HFF-Myc (cell line): ENCODE measurements around the gene SLC15A5.

ENCODE experiments used
- DNase-seq: peaks from one replicate; pipeline ENCODE4 v3.0.0-alpha.2; 2011; ENCODE audit warnings: low read depth; ENCODE audit errors: extremely low read depth
- H3K4me3 ChIP-seq: replicated peaks from 2 replicates; pipeline ENCODE4 v1.5.1; 2011; ENCODE audit warnings: low read depth, mild to moderate bottlenecking, control low read depth, low read length
- CTCF ChIP-seq: IDR thresholded peaks from 2 replicates; pipeline ENCODE4 v1.5.1; 2012; ENCODE audit warnings: mild to moderate bottlenecking, low read depth, low read length, control low read depth; ENCODE audit errors: missing control alignments

Gene SLC15A5

GRCh38 chr12:16269946-16270345 is 7.5 kb downstream of the SLC15A5 start:
- no peak for DNase-seq
- no peak overlapping the region for H3K4me3 ChIP-seq
- TF ChIP-seq CTCF, result no peak

GRCh38 chr12:16266085-16266484 is 11.4 kb downstream of the SLC15A5 start:
- DNase-seq, result no peak
- TF ChIP-seq CTCF, result no peak
- H3K4me3 ChIP-seq, result no peak overlapping the region

GRCh38 chr12:16261944-16262475 is 15.5 kb downstream of the SLC15A5 start:
- no peak for TF ChIP-seq CTCF
- no peak overlapping the region for H3K4me3 ChIP-seq
- no peak for DNase-seq

GRCh38 chr12:16260206-16260605 is 17.3 kb downstream of the SLC15A5 start:
- H3K4me3 ChIP-seq, result no peak overlapping the region
- no peak for DNase-seq
- no peak for TF ChIP-seq CTCF

GRCh38 chr12:16258963-16259362 is 18.5 kb downstream of the SLC15A5 start:
- no peak for DNase-seq
- TF ChIP-seq CTCF, result no peak
- no peak overlapping the region for H3K4me3 ChIP-seq

GRCh38 chr12:16246264-16246663 is 31.2 kb downstream of the SLC15A5 start:
- no peak for TF ChIP-seq CTCF
- DNase-seq, result no peak
- no peak overlapping the region for H3K4me3 ChIP-seq

GRCh38 chr12:16245209-16245608 is 32.3 kb downstream of the SLC15A5 start:
- DNase-seq, result no peak
- TF ChIP-seq CTCF, result no peak
- no peak overlapping the region for H3K4me3 ChIP-seq
